Colon (tissue), 2 donors: Measurements from ENCODE around the gene GRK5.

Source experiments
- FAIRE-seq: peaks from 2 replicates; lab custom pipeline; 2012; peaks lifted over from hg19 to GRCh38; lab: Jason Lieb, UNC
- donor health status: control.
- donor health status: control.

Gene GRK5

DNA sequence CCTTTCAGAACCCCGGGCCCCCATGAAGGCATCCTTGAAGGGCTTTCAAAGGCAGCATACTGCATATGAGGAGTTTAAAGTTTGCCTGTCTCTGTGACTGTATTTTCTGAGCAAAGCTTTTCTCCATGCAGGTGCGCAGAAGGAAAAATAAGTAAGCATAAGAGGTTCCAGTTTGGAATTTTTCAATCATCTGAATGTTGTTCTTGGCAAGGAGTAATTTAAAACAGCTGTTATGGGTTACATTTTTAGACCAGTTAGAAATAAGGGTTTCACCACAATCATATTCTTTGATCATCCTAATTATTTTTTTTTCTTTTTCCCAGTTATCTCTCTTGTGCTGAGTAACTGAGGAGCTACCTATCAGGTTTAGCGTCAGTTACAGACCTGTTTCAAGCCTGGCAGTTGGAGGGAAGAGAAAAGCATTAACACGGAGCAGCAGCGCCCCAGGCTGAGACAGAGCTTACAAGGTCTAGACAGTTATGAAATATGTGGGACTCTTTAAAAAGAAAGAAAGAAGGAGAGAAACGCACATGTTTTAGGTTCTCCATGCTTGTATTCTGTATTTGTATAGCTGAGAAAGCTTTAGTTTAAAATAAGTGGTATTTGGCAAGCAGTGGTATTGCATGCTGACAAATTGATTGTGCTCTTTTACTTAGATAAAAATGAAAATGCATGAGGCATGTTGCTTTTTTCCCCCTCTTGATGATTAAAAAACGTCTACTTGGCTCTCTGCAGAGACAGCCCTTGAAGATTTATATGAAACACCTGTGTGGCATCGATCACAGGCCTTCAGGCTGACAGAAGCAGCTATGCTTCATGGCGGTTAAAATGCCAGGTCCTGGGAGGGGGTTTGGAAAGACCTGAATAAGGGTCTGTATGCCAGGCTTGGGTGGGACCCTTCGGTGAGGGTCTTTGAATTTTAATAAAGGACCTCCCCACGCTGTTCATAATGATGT is 157.6 kb downstream of the GRK5 start:
- no peak for FAIRE-seq

DNA sequence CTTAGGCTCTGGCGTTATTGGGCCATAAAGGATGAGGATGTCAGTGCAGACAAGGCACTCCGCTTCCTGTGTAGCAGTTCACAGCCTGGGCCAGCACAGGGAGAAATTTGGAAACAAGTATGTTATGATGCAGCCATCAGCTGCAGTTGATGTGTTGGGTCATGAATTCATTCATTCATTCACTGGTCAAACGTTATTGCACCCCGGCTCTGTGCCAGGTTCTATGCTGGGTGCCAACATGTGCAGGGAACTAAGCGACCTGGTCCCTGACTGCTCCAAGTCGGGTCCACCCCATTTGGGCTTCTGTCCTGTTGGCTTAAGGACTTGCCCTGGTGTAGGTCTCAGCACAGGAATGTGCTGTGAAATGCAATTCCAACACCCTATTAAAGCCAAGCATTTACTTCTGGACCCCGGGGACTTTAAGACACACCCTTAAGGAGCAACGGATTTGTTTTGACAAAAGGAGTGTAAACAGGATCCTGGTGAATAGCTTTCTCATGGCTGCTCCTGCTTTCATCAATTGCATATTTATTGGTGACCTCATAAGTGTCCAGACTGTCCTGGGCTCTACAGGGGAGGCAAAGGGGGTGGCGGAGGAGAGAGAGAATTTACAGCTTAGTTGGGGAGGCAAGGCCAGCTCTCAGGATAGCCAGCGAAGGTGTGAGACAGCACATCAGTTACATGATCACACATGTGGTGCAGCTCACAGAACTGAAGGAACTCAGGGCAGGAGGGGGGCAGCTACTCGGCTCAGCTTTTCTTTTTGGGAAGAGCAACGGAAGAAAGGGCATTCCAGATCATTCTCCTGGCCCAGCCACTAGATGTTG is 158.6 kb downstream of the GRK5 start:
- FAIRE-seq, result no peak

DNA sequence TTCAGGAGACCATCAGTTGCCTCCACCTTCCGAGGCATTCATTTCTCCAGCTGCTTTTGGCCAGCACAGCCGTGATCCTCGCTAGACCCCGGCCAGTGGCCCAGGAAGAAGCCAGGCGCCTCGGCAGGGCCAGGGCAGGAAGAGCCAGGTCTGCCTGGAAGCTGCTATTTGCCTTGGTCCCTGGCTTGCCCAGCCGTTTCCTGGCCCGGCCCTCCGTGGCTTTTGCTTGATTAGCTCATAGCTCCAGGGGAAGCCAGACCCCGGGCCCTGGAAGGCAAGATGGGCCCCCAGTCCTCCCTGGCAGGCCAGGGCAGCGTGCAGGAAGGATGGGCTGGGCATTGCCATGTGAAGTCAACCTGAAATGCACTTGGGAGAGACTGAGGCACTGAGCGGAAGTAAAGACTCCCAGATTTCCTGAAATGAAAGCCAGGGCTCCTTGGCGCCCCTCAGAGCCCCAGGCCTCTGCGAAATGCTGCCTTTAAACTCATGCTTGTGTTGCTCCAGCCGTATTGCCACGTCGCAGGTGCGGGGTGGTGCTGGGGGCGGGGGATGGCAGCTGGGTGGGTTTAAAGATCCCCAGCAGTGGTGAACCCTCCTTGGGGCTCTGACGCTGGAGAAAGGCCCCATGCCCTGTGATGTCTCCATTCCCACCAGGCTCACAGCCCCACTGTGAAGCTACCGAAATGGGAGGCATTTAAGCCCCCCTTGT is 160.6 kb downstream of the GRK5 start:
- FAIRE-seq, result no peak

DNA sequence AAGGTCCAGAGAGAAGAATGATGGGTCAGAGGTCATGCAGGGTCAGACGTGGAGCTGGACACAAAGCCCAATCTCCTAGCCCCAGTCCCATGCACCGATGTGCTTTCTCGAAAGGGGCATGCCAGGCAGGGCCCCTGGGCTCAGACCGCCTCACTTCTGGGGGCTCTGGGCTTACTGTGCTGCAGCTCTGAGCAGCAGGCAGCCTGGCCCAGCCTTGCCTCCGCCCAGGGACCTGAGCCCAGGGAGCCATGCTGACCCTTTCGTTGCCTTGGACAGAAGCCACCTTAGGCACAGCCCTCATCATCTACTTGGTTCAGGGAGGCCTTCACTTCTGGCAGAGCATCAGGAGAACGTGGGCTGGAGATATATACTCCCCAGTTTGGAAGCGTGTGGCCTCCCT is 161.2 kb downstream of the GRK5 start:
- FAIRE-seq, result no peak

DNA sequence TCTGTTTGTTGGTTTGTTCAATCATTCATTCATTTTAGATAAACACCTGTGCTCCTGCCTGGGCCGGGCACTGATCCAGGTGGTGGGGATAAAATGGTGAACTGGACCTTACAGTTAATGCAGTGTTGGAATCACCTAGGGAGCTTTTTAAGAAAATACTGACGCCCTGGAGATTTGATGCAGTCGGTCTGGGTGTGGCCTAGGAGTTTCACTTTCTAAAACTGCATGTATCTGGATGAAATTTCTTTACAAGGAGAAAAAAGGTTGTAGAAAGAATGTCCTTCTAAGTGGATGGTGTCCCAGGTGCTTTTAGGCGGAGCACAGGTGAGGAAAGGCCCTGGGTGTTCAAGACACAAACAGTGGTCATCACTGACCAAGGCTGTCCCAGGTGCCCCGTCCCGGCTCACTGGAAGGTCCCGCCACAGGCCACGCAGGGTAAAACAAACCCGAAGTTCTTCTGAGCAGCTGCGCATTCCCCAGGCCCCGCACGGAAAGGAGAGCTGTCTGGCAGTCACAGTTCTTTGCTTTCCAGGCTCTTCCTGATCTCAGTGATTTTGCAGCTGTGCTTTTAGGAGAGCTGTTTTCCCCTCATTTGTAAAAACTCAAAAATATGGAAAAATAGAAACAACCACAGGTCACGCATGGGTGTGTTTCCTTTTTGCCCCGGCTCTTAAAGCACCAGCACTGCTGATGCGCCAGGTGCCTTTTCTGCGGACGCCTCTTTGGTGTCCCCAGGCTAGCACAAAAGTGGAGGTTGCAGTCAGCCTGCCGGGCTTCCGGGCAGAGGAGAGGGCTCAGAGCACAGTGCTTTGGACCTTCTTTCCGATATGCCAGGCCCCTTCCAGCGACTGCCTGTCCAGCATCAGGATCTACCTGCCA is 161.9 kb downstream of the GRK5 start:
- FAIRE-seq, result no peak

DNA sequence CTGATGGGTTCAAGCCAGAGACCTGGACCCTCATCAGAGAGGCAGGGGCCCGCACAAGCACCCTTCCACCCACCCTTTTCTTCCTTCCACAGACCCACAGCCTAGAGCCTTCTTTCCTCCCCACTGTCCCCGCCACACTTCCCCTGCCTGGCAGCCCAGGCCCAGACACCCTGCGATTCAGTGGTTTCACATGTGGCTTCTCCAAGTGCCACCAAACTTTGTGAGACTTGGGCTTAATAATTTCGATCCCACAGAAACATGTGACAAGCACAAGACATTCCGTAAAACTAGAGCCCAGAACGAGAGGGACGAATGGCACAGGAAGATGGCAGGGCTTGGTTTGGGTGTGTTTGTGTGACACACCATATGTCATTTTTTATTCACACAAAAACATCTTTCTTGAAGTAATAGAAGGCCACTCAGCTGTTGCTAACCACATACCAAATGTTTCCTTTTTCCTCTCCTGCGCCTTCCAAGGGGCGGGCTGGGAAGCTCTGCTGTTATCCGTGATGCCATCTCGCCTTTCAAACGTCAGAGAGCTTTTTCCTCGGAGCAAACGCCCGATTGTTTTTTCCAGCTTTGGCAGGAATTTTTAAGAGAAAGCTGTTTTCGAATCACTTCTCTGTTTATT is 162.9 kb downstream of the GRK5 start:
- no peak for FAIRE-seq

DNA sequence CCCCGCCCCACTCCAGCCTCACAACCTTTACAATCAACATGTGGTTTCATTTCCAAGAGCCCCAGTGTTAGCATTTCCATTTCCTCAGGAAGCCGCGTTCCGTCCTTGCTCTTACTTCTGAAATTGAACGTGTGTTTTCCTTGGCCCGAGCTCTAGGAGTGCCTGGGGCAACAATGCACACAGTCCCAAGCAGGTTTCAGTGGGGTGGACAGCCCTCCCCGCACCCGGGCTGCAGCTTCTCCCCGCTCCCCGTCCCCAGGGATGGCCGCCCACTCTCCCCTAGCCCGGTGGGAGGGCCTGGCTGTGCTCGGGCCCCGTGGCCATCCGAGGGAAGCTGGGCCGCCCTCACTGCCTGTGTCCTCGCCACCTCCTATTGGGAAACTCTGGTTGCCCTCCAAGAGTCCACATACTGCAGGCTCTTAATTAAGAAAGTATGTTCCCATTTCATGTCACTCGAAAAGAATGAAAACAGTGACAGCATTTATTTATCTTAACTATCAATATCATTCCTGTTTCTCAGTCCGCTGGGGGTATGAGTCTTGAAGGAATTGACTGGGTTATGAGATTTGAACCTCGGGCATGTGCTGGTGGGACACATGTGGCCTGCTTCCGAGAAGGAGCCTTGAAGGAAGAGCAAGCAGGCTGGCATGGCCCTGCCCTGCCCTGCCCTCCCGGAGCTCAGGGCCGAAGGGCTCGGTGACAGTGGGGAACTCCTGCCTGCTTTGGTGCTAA is 163.8 kb downstream of the GRK5 start:
- no peak for FAIRE-seq

DNA sequence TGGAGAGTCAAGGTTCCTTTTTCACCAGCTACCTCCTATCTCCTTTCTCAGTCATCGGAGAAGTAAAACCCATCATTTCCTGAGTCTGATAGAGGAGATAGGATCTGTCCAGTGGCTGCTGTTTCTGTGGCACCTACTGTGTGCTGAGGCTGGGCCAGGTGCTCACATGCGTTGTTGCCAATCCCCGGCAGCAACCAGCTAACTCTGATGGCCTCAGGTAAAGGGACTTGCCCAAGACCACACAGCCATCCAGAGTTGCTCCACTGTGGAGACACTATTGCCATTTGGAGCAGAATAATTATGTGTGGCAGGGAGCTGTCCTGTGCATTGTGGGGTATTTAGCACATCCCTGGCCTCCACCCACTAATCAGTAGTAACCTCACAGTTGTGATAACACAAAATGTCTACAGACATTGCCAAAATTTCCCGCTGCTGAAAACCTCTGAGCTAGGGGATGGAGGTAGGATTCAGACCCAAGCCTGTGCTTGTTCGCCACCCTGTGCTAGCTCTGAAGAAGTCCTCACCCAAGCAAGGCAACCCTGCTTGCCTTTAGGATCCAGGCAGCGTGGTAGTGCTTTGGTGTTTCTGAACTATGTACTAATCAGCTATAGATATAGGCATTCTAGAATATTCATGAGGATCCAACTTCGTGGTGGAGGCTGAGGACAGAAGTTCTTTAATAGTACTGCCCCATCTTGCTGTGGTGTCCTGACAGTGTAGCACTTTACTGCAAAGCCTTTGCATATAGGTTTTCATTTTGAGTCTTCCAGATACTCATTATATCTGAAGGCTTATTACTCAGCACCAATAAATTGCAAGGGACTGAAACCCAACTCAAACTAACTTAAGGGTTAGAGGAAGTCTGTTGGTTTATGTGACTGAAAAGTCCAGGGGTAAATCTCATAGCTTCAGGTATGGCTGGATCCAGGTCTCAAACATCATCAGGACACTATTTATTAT is 164.6 kb downstream of the GRK5 start:
- no peak for FAIRE-seq

DNA sequence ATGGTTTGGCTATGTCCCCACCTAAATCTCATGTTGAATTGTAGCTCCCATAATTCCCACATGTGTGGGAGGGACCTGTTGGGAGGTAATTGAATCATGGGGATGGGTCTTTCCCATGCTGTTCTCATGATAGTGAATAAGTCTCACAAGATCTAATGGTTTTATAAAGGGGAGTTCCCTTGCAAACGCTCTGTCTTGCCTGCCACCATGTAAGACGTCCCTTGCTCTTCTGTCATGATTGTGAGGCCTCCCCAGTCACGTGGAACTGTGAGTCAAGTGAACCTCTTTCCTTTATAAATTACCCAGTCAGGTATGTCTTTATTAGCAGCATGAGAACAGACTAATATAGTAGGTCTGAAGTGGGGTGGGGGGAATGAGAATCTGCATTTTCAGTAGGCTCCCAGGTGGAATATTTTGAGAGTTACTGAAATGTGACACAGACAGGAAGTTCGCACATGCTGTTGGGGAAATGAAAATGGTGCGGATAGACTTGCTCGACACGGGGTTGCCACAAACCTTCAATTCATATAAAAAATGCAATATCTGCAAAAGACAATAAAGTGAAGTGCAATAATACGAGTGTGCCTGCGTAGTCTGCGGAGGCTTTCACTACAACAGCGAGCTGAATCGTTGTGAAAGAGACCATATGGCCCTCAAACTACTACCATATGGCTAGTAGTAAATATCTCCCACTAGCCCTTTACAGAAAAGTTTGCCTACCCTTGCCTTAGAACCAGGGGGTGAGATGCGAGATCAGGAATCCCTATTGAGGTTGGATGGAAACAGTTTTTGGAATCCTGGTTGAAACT is 166.1 kb downstream of the GRK5 start:
- no peak for FAIRE-seq

DNA sequence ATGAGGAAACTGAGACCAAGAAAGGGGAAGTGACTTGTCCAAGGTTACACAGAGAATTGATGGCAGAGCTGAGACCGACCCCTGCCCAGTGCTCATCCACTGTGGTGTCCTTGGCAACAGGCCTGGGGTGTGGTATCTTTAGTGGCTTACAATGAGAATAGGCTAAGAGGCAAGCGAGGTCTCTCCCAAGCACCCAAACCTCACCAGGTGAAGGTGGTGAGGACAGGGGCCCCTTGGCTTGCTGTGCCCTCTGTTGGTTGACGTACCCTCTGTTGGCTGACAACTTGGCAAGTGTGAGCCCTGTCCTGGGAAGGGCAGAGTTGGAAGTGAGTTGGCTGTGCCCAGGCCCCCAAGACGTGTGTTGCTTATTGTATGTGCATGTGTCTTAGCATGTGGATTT is 166.9 kb downstream of the GRK5 start:
- no peak for FAIRE-seq

DNA sequence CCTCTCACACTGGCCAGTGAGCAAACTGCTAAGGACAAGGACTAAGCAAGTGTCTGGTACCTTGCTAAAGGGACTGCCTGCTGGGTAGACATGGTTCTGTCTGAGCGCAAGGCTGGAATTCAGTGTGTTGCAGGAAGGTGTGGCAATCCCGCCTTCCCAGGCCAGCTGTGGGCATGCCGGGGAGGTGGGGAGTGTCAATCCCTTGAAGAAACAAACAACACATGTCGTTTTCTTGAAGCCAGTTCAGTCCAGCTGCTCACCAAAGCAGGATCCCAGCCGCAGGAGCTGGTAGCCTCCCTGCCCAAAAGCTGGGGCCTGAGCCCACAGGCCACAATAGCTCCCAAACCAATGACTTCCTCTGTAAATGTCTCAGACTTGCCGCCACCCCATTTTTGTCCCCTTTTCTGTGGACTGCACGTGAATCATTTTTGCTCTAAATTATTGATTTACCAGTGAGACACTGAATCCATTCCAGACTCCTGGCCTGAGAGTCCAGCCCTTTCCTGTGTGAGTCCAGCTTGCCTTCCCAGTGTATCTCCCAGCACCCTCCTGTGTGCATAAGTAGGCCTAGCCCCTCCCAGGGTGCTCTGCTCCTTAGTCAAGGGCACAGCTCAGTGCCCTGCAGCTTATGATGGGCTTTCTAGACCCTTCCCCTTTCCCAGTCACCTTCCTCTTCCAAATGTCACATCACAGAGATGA is 168.4 kb downstream of the GRK5 start:
- FAIRE-seq, result no peak

DNA sequence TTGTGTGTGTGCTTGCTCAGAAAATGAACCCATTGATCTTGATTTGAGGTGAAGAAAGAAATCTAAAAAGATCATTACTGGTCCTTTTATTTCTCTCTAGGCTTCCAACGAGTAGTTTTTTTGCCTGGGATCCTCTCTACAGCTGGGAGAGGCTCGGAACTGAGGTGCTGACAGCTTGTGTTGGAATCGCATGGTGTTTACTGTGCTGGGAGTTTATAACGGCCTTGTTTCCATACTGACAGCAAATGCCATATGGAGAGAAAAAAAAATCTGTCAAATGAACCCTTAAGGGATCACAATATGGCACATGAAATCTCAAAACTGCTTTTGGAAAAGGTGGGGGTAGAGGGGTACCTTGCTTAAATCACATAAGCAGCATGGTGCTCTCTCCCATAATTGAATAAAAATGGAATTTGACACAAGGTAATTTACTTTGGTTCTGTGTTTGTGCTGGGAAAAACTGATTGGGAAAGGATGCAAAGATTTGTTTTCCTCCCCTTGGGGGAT is 170.1 kb downstream of the GRK5 start:
- FAIRE-seq, result no peak

DNA sequence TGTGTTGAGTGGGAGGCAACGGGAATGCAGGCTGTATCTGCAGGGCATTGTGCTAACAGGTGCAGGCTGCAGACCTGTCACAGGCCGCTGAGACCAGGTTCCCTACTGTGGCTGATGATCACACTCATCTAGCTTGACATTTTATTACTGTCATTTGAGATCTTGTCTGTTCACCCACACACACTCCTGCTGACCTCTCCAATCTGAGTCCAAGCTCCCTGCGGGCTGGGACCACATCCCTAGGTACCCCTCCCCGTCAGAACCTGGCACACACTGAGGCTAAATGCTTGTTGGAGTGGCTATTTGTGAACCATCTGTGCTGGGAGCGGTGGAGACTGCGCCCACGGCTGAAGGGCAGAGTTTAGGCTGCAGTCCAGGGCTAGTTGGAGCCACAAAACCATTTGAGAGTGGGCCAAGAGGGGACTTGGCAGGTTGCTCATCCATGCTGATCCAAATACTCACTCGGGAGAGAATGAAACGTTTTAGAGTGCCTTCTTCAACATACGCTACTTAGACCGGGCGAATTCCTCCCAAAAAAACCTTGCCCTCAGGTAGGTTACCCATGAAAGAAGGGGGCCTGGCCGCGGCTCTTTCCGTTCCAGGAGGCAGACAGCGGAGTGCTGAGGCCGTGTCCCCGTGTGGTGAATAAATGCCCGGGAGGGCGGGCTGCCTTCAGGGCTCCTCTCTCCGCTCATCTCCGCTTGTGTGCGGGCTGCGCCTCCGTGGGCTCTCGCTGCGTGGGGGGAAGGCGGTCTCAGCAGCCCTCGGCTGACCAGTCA is 170.8 kb downstream of the GRK5 start:
- FAIRE-seq, result no peak

DNA sequence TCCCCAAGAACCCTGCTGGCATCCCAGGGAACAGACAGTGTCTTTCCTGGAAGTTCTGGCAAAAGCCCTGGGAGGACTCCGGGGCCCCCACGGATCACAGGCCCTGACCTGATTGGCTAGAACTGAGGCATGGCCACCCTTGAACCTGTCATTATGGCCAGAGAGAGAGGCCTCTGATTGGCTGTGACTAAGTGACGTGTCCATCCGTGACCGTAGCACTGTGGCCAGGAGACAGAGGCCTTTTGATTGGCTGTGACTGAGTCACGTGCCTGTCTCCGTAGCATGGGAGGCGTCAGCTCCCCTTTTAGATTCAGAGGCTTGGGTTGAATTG is 171.3 kb downstream of the GRK5 start:
- no peak for FAIRE-seq

DNA sequence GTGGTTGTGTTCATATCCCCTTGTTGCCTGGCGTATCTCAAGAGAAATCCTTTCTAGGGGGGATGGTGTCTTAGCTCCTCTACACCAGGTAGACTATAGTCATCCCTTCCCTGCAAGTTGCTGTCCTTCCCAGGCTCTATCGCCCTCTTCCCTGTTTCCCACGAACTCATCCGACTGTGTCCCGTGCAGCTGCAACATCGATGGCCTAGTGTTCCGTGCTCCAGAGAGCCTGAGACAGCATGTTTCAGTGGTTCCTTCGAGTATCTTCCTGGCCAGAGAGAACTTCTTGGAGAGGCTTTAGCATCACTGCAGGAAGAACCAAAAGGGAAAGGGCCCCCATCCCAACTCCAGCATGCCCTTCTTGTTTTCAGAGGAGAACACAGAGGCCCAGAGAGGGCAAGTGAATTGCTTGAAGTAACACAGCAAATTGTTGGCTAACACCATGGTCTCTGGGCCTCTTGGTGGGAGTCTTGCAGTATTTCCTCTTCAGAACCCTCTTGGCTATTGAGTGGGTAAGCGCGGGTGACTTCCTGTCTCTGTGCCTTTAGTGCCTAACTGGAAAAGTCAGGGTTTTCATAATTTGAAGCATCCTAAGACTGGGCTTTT is 172.2 kb downstream of the GRK5 start:
- no peak for FAIRE-seq

DNA sequence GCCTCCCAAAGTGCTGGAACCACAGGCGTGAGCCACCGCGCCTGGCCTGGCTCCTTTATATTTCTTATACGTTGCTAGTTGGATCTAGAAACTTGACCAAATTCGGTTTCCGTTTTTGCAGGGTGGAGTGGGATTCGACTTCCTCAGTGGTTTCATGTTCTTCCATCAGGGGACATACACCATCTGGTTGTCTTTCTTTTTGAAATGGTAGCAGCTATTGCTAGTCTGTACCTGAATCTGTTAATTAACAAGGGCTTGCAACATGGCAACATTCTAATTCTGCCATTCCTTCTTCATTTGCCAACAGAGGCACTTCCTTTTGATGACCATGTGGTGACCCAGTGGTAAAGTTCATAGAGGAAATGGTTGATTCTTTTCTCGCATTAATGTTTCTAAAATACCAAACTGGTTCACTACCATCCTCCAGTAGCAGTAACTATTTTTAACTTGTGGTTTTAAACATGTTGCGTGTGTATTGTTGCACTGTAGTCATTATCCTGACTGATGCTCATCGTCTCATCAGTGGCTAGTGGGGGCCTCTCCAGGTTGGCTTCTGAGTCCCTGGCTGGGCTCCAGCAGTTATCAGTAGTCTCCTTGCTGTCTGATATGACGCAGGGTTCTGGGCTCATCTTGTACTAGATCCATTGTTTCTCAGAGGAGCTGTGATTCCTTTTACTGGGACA is 175.9 kb downstream of the GRK5 start:
- FAIRE-seq, result no peak
